ENCODE measurements around the gene C1orf105.
A peak's percentile ranks its signal among the peaks of the same experiment; 100 is the strongest.

Gene C1orf105

GRCh38 chr1:172380441-172381244, 39.8 kb upstream of the C1orf105 start:
- H3K4me3 ChIP-seq (replicated peaks; ENCODE audit: low read depth, low read length): no peak overlapping the region
- no peak for TF ChIP-seq CTCF (IDR thresholded peaks at IDR 0.05; ENCODE audit: low read length, missing control alignments)
- DNase-seq (ENCODE audit: low read depth): no peak

GRCh38 chr1:172381946-172382345, 38.5 kb upstream of the C1orf105 start:
- no peak overlapping the region for H3K4me3 ChIP-seq (replicated peaks; ENCODE audit: low read depth, low read length)
- no peak for DNase-seq (ENCODE audit: low read depth)
- TF ChIP-seq CTCF (IDR thresholded peaks at IDR 0.05; ENCODE audit: low read length, missing control alignments): no peak

- no peak overlapping the region for H3K4me3 ChIP-seq (replicated peaks; ENCODE audit: low read depth, low read length)
- no peak for DNase-seq (ENCODE audit: low read depth)
- TF ChIP-seq CTCF (IDR thresholded peaks at IDR 0.05; ENCODE audit: low read length, missing control alignments): no peak
These were observed 38.1 kb upstream of the C1orf105 start for GRCh38 chr1:172382406-172382805.

GRCh38 chr1:172382990-172383389, 37.5 kb upstream of the C1orf105 start:
- no peak overlapping the region for H3K4me3 ChIP-seq (replicated peaks; ENCODE audit: low read depth, low read length)
- DNase-seq (ENCODE audit: low read depth): no peak
- no peak for TF ChIP-seq CTCF (IDR thresholded peaks at IDR 0.05; ENCODE audit: low read length, missing control alignments)

- peak; percentile 67 for DNase-seq (ENCODE audit: low read depth)
- TF ChIP-seq CTCF (IDR thresholded peaks at IDR 0.05; ENCODE audit: low read length, missing control alignments): no peak
- H3K4me3 ChIP-seq (replicated peaks; ENCODE audit: low read depth, low read length): no peak overlapping the region
These were observed 36.9 kb upstream of the C1orf105 start for GRCh38 chr1:172383536-172383935.

- H3K4me3 ChIP-seq (replicated peaks; ENCODE audit: low read depth, low read length): no peak overlapping the region
- no peak for DNase-seq (ENCODE audit: low read depth)
- no peak for TF ChIP-seq CTCF (IDR thresholded peaks at IDR 0.05; ENCODE audit: low read length, missing control alignments)
These were observed 35.8 kb upstream of the C1orf105 start for GRCh38 chr1:172384656-172385055.

GRCh38 chr1:172386046-172386445, 34.4 kb upstream of the C1orf105 start:
- no peak for TF ChIP-seq CTCF (IDR thresholded peaks at IDR 0.05; ENCODE audit: low read length, missing control alignments)

More at GRCh38 chr1:172386046-172386445, 34.4 kb upstream of the C1orf105 start:
- DNase-seq (ENCODE audit: low read depth): no peak
- no peak overlapping the region for H3K4me3 ChIP-seq (replicated peaks; ENCODE audit: low read depth, low read length)
